Measurements from ENCODE around the gene C3orf22.

The C3orf22 gene

DNA sequence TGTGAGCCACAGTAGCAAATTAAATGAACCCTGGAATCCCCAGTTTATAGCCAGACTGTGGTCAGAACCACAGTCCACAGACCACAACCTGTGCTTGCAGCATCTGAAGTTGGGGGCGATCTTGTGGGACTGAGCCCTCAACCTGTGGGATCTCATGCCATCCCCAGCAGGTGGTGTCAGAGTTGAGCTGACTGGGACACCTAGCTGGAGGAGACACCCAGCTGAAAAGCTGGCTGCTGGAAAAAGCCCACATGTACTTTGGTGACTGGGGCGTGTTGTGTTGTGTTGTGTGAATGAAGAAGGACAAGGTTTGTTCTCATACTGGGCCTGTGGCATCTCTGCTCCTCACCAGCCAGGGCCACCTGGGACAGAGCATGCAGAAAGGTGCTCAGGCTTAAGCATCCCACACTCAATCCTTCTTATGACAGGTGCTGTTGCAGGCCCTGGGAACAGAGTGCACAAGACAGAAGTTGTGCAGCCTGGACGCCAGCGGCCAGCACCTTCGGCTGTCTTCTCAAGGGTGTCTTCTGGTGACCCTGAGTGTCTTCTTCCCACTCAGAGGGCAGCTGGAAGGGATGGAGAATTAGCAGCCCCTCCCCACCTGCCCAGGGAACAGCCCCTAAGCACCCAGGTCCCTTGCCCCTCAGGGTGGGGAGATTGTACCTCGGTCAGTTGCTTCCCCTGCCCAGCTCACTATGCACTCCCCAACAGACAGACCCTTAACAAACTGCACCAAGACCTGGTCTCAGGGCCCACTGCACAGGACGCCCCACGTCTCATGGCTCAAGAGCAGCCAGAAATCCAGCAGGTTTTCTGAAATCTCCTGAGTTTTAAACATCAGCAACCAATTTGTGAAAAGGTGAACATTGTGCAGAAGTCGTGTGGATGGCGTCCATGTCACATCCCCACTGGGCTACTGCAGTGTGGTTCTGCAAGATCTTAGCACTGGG, 39.0 kb downstream of the C3orf22 start:
- H3K4me1 Mint-ChIP-seq = no peaks in the 10 kb centered on the region
- no peak overlapping the region for H3K27ac Mint-ChIP-seq
- H3K27me3 Mint-ChIP-seq (ENCODE audit: low read depth) = peaks cover 37% of the 10 kb centered on the region
- H3K4me3 Mint-ChIP-seq = no peak overlapping the region
- no peaks in the 10 kb centered on the region for H3K9me3 Mint-ChIP-seq
- no peaks in the 10 kb centered on the region for H3K36me3 Mint-ChIP-seq (ENCODE audit: low read depth)
- TF ChIP-seq, protein P1, sequence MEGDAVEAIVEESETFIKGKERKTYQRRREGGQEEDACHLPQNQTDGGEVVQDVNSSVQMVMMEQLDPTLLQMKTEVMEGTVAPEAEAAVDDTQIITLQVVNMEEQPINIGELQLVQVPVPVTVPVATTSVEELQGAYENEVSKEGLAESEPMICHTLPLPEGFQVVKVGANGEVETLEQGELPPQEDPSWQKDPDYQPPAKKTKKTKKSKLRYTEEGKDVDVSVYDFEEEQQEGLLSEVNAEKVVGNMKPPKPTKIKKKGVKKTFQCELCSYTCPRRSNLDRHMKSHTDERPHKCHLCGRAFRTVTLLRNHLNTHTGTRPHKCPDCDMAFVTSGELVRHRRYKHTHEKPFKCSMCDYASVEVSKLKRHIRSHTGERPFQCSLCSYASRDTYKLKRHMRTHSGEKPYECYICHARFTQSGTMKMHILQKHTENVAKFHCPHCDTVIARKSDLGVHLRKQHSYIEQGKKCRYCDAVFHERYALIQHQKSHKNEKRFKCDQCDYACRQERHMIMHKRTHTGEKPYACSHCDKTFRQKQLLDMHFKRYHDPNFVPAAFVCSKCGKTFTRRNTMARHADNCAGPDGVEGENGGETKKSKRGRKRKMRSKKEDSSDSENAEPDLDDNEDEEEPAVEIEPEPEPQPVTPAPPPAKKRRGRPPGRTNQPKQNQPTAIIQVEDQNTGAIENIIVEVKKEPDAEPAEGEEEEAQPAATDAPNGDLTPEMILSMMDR (IDR thresholded peaks at IDR 0.05; ENCODE audit: unreplicated experiment in 3 of 3) = no peak

DNA sequence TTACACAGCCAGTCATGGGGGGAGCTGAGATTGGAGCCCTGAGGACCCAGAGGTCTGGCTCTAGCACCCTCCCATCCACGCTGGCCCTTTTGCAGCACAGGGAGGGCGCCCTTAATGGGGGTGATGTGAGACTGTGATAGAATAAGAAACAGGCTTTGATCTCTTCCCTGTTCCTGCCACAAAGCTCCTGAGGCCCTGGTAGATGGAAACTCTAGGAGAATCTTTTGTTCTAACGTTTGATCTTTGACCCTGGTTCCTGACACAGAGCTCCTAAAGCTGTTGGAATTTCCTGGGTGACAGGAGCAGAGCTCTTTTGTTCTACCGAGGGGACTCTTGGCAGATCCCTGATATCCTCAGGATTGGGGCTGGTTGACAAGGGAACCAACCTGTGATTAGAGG, 40.0 kb downstream of the C3orf22 start:
- Mint-ChIP-seq H3K27ac (no peak overlapping the region), H3K27me3 (ENCODE audit: low read depth) (peaks cover 35% of the 10 kb centered on the region), H3K36me3 (ENCODE audit: low read depth) (no peaks in the 10 kb centered on the region)

DNA sequence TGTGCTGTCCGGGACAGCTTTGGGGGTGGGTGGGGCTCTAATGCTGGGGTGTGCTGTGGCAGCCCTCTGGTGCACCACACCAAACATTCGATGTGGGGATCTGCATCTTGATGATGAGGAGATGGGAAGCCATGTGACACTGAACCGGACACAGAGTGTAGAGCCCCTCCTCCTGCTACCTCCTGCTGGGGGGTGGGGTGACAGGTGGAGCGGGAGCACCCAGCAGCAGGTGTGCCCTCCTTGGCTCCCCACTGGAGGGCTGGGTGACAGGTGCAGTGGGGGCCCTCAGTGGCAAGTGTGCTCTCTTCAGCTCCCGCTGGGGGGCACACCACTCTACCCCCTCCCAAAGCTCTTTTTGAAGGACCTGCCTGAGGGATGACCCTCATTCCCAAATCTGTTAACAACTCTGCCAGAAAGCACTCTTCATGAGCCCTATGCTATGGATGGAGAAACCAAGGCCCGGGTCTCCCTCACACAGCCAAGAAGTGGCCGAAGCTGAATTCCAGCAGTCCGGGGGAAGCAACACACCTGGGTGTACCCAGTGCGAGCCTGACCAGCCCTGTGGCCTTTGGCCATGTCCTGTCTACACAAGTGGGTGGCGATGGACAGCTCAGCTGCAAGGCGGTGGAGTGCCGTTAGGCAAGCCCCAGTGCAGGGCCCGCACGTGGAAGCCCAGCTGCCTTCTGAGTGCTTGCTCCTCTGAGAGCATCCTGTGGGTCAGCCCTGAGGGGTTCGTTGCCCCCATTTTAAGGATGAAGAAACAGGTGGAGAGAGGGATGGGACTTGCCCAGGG, 40.5 kb downstream of the C3orf22 start:
- Mint-ChIP-seq H3K9me3 (no peaks in the 10 kb centered on the region), H3K36me3 (ENCODE audit: low read depth) (no peaks in the 10 kb centered on the region), H3K27me3 (ENCODE audit: low read depth) (peaks cover 34% of the 10 kb centered on the region), H3K4me1 (no peaks in the 10 kb centered on the region), H3K27ac (no peak overlapping the region), H3K4me3 (no peak overlapping the region)
- TF ChIP-seq, protein P1 (IDR thresholded peaks at IDR 0.05; ENCODE audit: unreplicated experiment in 3 of 3) = no peak

More for the DNA sequence above, 40.0 kb downstream of the C3orf22 start:
- no peaks in the 10 kb centered on the region for H3K9me3 Mint-ChIP-seq
- H3K4me1 Mint-ChIP-seq = no peaks in the 10 kb centered on the region
- no peak overlapping the region for H3K4me3 Mint-ChIP-seq
- TF ChIP-seq, protein P1 (IDR thresholded peaks at IDR 0.05; ENCODE audit: unreplicated experiment in 3 of 3) = no peak

DNA sequence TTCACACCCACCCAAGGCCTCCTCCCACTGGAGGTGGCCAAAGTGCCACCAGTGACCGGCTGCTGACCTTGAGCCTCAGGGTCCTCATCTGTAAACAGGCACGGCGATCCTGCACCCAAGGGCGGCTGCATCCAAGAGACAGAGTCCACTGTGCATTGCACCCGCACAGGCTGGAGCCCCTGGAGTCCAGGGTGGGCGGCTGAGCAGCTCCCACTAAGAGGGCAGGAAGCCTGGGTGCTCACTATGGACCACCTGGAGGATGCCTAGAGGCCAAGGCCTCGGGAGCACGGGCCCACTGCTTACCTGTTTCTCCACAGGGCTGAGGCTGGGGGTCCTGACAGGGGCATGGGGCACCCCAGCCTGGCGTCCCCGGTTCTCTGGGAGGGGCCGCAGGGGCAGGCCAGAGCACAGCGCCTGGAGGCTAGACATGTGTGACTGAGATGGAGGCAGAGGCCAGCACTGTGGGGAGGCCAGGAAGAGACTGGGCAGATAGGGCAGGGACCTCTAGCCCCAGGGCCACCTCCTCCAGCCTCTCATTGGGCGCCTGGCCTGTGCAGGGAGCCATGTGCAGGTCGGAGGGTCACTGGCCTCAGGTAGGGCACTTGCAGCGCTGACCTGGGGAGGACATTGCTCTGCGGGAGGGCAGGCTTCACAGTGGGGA, 41.3 kb downstream of the C3orf22 start, which contains the start of gene UROC1:
Gene UROC1 (minus strand): TSS at position 483 of the 661 bp plus-strand sequence. CDS start 54 bp downstream, at position 429.
- Mint-ChIP-seq H3K27me3 (ENCODE audit: low read depth) (peaks cover 31% of the 10 kb centered on the region), H3K9me3 (no peaks in the 10 kb centered on the region), H3K27ac (peak within 1 kb of the TSS in 1 of 3 experiments; percentile 48), H3K4me3 (no peak within 1 kb of the TSS), H3K36me3 (ENCODE audit: low read depth) (no peaks in the 10 kb centered on the region), H3K4me1 (no peaks in the 10 kb centered on the region)
- TF ChIP-seq, protein P1 (IDR thresholded peaks at IDR 0.05; ENCODE audit: unreplicated experiment in 3 of 3) = no peak

DNA sequence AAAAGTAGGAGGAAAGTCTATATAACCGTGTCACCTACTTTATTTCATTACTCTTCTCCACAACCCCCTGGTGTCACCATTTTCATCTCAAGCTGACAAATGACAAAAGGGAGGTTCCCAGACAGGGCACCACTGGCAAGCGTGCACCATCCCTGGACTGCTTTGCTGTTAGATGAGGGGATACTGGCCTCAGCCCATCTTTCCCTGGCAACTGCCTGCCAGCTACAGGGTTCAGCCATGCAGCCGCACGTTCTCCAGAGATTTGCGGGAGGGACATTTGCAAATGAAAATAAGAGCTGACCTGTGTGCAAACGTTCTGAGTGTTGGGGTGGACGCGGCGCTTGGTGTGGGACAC, 41.8 kb downstream of the C3orf22 start:
- Mint-ChIP-seq H3K9me3 (no peaks in the 10 kb centered on the region), H3K4me3 (no peak overlapping the region)
- TF ChIP-seq, protein P1 (IDR thresholded peaks at IDR 0.05; ENCODE audit: unreplicated experiment in 3 of 3) = no peak

More for the DNA sequence above, 41.8 kb downstream of the C3orf22 start:
- Mint-ChIP-seq H3K27ac (peak overlapping the region in 1 of 3 experiments; percentile 48), H3K4me1 (no peaks in the 10 kb centered on the region), H3K27me3 (ENCODE audit: low read depth) (peaks cover 28% of the 10 kb centered on the region), H3K36me3 (ENCODE audit: low read depth) (no peaks in the 10 kb centered on the region)
